Glutamatergic neuron (in vitro differentiated cells): ENCODE results near the gene MYO5C. TPM values are rescaled to one million over a fixed set of nuclear protein-coding genes. Genes with fewer than 3 reads are reported as not detected.

Experiments used
- DNase-seq: peaks from one replicate; pipeline ENCODE4 v3.0.0; 2022
- H3K27ac Mint-ChIP-seq: one replicate; pipeline ENCODE4 v1.8.0; 2020; ENCODE audit warnings: mild to moderate bottlenecking, mixed read lengths, inconsistent platforms; ENCODE audit not compliant: unreplicated experiment
- H3K27me3 Mint-ChIP-seq: one replicate; pipeline ENCODE4 v1.8.0; 2020; ENCODE audit warnings: mild to moderate bottlenecking, moderate library complexity, mixed read lengths, inconsistent platforms; ENCODE audit not compliant: unreplicated experiment
- H3K36me3 Mint-ChIP-seq: one replicate; pipeline ENCODE4 v1.8.0; 2020; ENCODE audit warnings: mild to moderate bottlenecking, mixed read lengths, inconsistent platforms; ENCODE audit not compliant: unreplicated experiment
- H3K4me1 Mint-ChIP-seq: one replicate; pipeline ENCODE4 v1.8.0; 2020; ENCODE audit warnings: mild to moderate bottlenecking, low read depth, mixed read lengths, inconsistent platforms; ENCODE audit not compliant: unreplicated experiment
- H3K4me3 Mint-ChIP-seq: one replicate; pipeline ENCODE4 v1.8.0; 2020; ENCODE audit warnings: mild to moderate bottlenecking, mixed read lengths, inconsistent platforms; ENCODE audit not compliant: unreplicated experiment
- H3K9me3 Mint-ChIP-seq: one replicate; pipeline ENCODE4 v1.8.0; 2020; ENCODE audit warnings: mild to moderate bottlenecking, moderate library complexity, mixed read lengths, inconsistent platforms; ENCODE audit not compliant: unreplicated experiment
- CTCF ChIP-seq: fragments of 200-600 bp; sonication (generic); IDR thresholded peaks from one replicate; pipeline ENCODE4 v1.5.0; 2021; ENCODE audit not compliant: partially characterized antibody, unreplicated experiment
- total RNA-seq: library from RNA; stranded (reverse); fragmentation: NEBNext Ultra II Directional; extraction: Animal tissue kit (Norgen Biotek cat#: 25700); gene quantifications from one replicate; pipeline ENCODE4 v1.2.1, GENCODE V29; 2021; ENCODE audit not compliant: unreplicated experiment

The MYO5C gene
- total RNA-seq, 1 donor from 2014 or later: 0.66 TPM

GRCh38 chr15:52308446-52309153 is 13.0 kb upstream of the MYO5C start:
- no peak overlapping the region for H3K27ac Mint-ChIP-seq
- H3K27me3 Mint-ChIP-seq: no peaks in the 10 kb centered on the region
- DNase-seq: no peak
- TF ChIP-seq CTCF: no peak
- H3K4me3 Mint-ChIP-seq: no peak overlapping the region
- H3K36me3 Mint-ChIP-seq: no peaks in the 10 kb centered on the region
- no peaks in the 10 kb centered on the region for H3K4me1 Mint-ChIP-seq
- no peaks in the 10 kb centered on the region for H3K9me3 Mint-ChIP-seq

GRCh38 chr15:52307847-52308246 is 12.2 kb upstream of the MYO5C start:
- Mint-ChIP-seq H3K27me3 (no peaks in the 10 kb centered on the region), H3K27ac (no peak overlapping the region), H3K4me3 (no peak overlapping the region), H3K36me3 (no peaks in the 10 kb centered on the region), H3K9me3 (peaks cover 2% of the 10 kb centered on the region), H3K4me1 (no peaks in the 10 kb centered on the region)
- no peak for TF ChIP-seq CTCF
- DNase-seq: no peak

DNA sequence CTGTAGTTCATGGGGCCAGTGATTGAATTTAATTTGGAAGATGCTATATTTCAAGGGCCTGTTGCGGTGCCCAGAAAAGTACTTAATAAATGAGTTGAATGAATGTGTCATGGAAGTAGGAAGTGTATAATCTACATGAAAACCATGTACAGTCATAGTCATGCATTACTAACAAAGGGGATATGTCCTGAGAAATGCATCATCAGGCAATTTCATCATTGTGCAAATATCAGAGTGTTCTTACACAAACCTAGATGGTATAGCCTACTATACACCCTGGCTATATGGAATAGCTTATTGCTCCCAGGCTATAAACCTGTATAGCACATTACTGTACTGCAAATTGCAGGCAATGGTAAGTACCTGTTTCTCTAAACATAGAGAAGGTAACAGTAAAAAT is 10.7 kb upstream of the MYO5C start:
- Mint-ChIP-seq H3K27me3 (no peaks in the 10 kb centered on the region), H3K4me1 (no peaks in the 10 kb centered on the region), H3K4me3 (no peak overlapping the region), H3K27ac (no peak overlapping the region), H3K9me3 (peaks cover 2% of the 10 kb centered on the region), H3K36me3 (no peaks in the 10 kb centered on the region)
- no peak for TF ChIP-seq CTCF
- DNase-seq: no peak

- H3K27ac Mint-ChIP-seq: no peak overlapping the region
- TF ChIP-seq CTCF: no peak
- H3K9me3 Mint-ChIP-seq: peaks cover 2% of the 10 kb centered on the region
- no peaks in the 10 kb centered on the region for H3K4me1 Mint-ChIP-seq
- no peak overlapping the region for H3K4me3 Mint-ChIP-seq
- DNase-seq: no peak
- H3K27me3 Mint-ChIP-seq: peaks cover 3% of the 10 kb centered on the region
- no peaks in the 10 kb centered on the region for H3K36me3 Mint-ChIP-seq
These were observed 7.6 kb upstream of the MYO5C start for GRCh38 chr15:52303093-52303772.

DNA sequence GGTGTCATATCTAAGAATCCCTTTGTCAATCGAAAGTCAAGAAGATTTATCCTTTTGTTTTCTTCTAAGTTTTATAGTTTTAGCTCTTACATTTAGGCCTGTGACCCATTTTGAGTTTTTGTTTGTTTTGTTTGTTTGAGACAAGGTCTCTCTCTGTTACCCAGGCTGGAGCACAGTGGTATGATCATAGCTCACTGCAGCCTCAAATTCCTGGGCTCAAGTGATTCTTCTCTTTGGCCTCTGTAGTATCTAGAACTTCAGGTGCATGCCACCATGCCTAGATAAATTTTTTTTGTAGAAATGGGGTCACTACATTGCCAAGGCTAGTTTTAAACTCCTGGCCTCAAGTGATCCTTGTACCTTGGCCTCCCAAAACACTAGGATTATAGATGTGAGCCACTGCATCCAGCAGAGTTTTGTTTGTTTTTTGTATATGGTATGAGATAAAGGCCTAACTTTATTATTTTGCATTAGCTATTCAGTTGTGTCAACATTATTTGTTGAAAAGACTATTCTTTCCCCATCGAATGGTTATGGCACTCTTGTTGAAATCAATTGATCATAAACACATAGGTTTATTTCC is 5.8 kb upstream of the MYO5C start:
- no peak for TF ChIP-seq CTCF
- H3K27ac Mint-ChIP-seq: no peak overlapping the region
- no peaks in the 10 kb centered on the region for H3K36me3 Mint-ChIP-seq
- DNase-seq: no peak
- H3K4me3 Mint-ChIP-seq: no peak overlapping the region
- no peaks in the 10 kb centered on the region for H3K4me1 Mint-ChIP-seq
- peaks cover 2% of the 10 kb centered on the region for H3K9me3 Mint-ChIP-seq
- peaks cover 3% of the 10 kb centered on the region for H3K27me3 Mint-ChIP-seq
